Right ventricle myocardium superior (tissue), 1 donor: ENCODE results near the gene UCP2. TPM values are rescaled to one million over a fixed set of nuclear protein-coding genes. Genes with fewer than 3 reads are reported as not detected.

Source experiments
- total RNA-seq: library from RNA; stranded (reverse); fragmentation: NEBNext Ultra II Directional; extraction: Animal tissue kit (Norgen Biotek cat#: 25700); gene quantifications from one replicate; pipeline ENCODE4 v1.2.1, GENCODE V29; 2021
- donor health status: DM: no; HTN: yes; CAD: no; lungs with severe emphysema.

UCP2 gene
- total RNA-seq, 1 donor from 2014 or later, result 25.8 TPM

Other genes starting within 250 kb of the UCP2 start
- 97.8 TPM for gene RAB6A, start 221.8 kb downstream of the UCP2 start, total RNA-seq
- gene MRPL48, start 195.0 kb downstream of the UCP2 start, total RNA-seq, result 45.4 TPM
- 46.5 TPM for gene COA4, start 106.0 kb downstream of the UCP2 start, total RNA-seq
- 11.3 TPM for gene PAAF1, start 105.8 kb downstream of the UCP2 start, total RNA-seq
- gene DNAJB13, start 31.8 kb downstream of the UCP2 start, total RNA-seq, result not detected
- 17.2 TPM for gene UCP3, start 26.2 kb upstream of the UCP2 start, total RNA-seq
- gene C2CD3, start 188.2 kb upstream of the UCP2 start, total RNA-seq, result 9.1 TPM
- 24.9 TPM for gene PPME1, start 188.4 kb upstream of the UCP2 start, total RNA-seq